Fibroblast of lung (primary cell): ENCODE measurements around the gene PALM. TPM values are rescaled to one million over a fixed set of nuclear protein-coding genes. Genes with fewer than 3 reads are reported as not detected.

ENCODE experiments used
- DNase-seq, 2 donors: peaks; one replicate each; pipeline versions ENCODE4 v3.0.0 to v3.0.0-alpha.2; 2010; ENCODE audit warnings: low read depth in 2 of 2
- H2AFZ ChIP-seq: 2 replicates; pipeline ENCODE4 v1.5.1; 2012; ENCODE audit warnings: low read length, control low read depth, inconsistent platforms
- H3K27ac ChIP-seq: 2 replicates; pipeline ENCODE4 v1.5.1; 2011; ENCODE audit warnings: low read length, control low read depth; ENCODE audit not compliant: insufficient read depth
- H3K27me3 ChIP-seq: 2 replicates; pipeline ENCODE4 v1.5.1; 2011; ENCODE audit warnings: mild to moderate bottlenecking, low read length; ENCODE audit not compliant: control insufficient read depth, insufficient read depth
- H3K36me3 ChIP-seq: 2 replicates; pipeline ENCODE4 v1.5.1; 2011; ENCODE audit warnings: low read length; ENCODE audit not compliant: control insufficient read depth, insufficient read depth
- H3K4me1 ChIP-seq: 2 replicates; pipeline ENCODE4 v1.5.1; 2011; ENCODE audit warnings: low read length; ENCODE audit not compliant: control insufficient read depth, insufficient read depth; ENCODE audit errors: extremely low read depth
- H3K4me2 ChIP-seq: 2 replicates; pipeline ENCODE4 v1.5.1; 2011; ENCODE audit warnings: low read length, control low read depth; ENCODE audit not compliant: insufficient read depth; ENCODE audit errors: extremely low read depth
- H3K4me3 ChIP-seq, 4 experiments: fragments of 200-600 bp in 1 of 4; sonication (generic) in 1 of 4; replicated peaks in 1 of 4; 2 replicates each; pipeline ENCODE4 v1.5.1; 2011 to 2016; ENCODE audit warnings: low read length in 4 of 4, low read depth in 3 of 4, mild to moderate bottlenecking in 3 of 4, control low read depth in 2 of 4, inconsistent platforms in 1 of 4, mixed read lengths in 1 of 4; ENCODE audit not compliant: insufficient read depth in 1 of 4; ENCODE audit errors: control extremely low read depth in 1 of 4
- H3K79me2 ChIP-seq: 2 replicates; pipeline ENCODE4 v1.5.1; 2012; ENCODE audit warnings: mild to moderate bottlenecking, low read length, inconsistent platforms; ENCODE audit not compliant: control insufficient read depth, insufficient read depth
- H3K9ac ChIP-seq: 2 replicates; pipeline ENCODE4 v1.5.1; 2011; ENCODE audit warnings: mild to moderate bottlenecking, low read length, control low read depth; ENCODE audit not compliant: insufficient read depth
- H3K9me3 ChIP-seq: 2 replicates; pipeline ENCODE4 v1.5.1; 2012; ENCODE audit warnings: low read depth, low read length; ENCODE audit not compliant: control insufficient read depth, insufficient read depth
- H4K20me1 ChIP-seq: 2 replicates; pipeline ENCODE4 v1.5.1; 2011; ENCODE audit warnings: low read length; ENCODE audit not compliant: control insufficient read depth, insufficient read depth; ENCODE audit errors: extremely low read depth
- EZH2 ChIP-seq: IDR thresholded peaks from 2 replicates; pipeline ENCODE4 v1.5.1; 2012; ENCODE audit warnings: low read length, control low read depth, mild to moderate bottlenecking; ENCODE audit errors: missing control alignments
- polyA plus RNA-seq, 2 donors: library from polyadenylated mRNA; depleted of rRNA in 1 of 2; stranded (reverse) in 1 of 2; unstranded in 1 of 2; fragments of >200 nt; gene quantifications; 2 replicates each; pipeline ENCODE4 v1.2.1, GENCODE V29; 2011 to 2012; ENCODE audit warnings: missing spikeins in 1 of 2
- total RNA-seq: library from RNA; depleted of rRNA; stranded (reverse); fragments of >200 nt; gene quantifications from 2 replicates; pipeline ENCODE4 v1.2.1, GENCODE V29; 2014
- TF ChIP-seq, protein P1 (sequence below), 2 donors: IDR thresholded peaks in 1 of 2; conservative IDR thresholded peaks in 1 of 2; 1 replicate in 1 of 2; 2 replicates in 1 of 2; pipeline ENCODE4 v1.5.1; 2011 to 2012; ENCODE audit warnings: low read length in 2 of 2, control low read depth in 1 of 2, inconsistent platforms in 1 of 2, low read depth in 1 of 2, mild to moderate bottlenecking in 1 of 2

Gene PALM
- total and polyA plus RNA-seq, 2 donors (not counting 1 experiment from before 2014, with no cell fraction given): 3.2 to 8.3 TPM

DNA sequence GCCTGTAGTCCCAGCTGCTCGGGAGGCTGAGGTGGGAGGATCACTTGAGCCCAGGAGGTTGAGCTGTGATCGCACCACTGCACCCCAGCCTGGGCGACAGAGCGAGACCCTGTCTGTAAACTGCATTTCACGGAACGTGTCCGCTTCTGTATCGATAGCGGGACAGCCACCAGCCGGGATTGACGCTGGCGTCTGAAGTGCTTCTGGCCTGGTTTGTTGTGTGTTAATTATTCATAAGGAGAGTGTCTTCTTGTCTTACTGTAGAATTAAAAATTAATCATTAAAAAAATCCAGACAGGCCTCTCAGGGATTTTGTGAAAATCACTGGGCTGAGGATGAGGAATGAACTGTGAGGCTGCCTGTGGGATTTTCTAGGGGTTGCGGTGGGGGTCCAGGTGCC, 26.0 kb downstream of the PALM start:
- Histone ChIP-seq H3K4me2 (no peak overlapping the region), H3K27ac (no peak overlapping the region), H3K9me3 (no peaks in the 10 kb centered on the region), H3K79me2 (no peaks in the 10 kb centered on the region), H4K20me1 (no peaks in the 10 kb centered on the region), H3K36me3 (no peaks in the 10 kb centered on the region), H3K9ac (no peak overlapping the region), H2AFZ (no peak overlapping the region), H3K4me1 (no peaks in the 10 kb centered on the region), H3K4me3 (no peak overlapping the region), H3K27me3 (no peaks in the 10 kb centered on the region)
- TF ChIP-seq, protein P1, sequence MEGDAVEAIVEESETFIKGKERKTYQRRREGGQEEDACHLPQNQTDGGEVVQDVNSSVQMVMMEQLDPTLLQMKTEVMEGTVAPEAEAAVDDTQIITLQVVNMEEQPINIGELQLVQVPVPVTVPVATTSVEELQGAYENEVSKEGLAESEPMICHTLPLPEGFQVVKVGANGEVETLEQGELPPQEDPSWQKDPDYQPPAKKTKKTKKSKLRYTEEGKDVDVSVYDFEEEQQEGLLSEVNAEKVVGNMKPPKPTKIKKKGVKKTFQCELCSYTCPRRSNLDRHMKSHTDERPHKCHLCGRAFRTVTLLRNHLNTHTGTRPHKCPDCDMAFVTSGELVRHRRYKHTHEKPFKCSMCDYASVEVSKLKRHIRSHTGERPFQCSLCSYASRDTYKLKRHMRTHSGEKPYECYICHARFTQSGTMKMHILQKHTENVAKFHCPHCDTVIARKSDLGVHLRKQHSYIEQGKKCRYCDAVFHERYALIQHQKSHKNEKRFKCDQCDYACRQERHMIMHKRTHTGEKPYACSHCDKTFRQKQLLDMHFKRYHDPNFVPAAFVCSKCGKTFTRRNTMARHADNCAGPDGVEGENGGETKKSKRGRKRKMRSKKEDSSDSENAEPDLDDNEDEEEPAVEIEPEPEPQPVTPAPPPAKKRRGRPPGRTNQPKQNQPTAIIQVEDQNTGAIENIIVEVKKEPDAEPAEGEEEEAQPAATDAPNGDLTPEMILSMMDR (conservative IDR thresholded peaks at IDR 0.05 in 1 of 2, IDR thresholded peaks at IDR 0.05 in 1 of 2; ENCODE audit: low read depth in 1 of 2, low read length in 2 of 2): no peak
- TF ChIP-seq EZH2: no peak
- no peak for DNase-seq

DNA sequence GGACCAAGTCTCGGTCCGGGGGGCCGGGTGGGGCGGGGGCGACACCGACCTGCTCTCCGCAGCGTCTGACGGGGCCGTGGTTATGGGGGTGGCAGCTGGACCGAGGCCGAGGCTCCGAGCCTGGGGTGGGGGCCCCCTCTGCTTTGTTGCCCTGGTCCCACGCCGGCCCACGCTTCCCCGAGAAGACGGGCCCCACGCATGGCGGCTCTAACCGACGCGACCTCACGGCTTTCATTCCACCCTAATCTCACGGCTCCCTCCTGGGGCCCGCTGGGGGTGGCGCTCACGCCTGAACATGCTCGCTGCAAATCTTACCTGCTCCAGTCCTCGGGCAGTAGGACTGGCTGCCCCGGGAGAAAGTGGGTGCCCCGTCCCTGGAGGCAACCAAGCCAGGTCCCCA, 27.4 kb downstream of the PALM start:
- no peak overlapping the region for H3K9ac ChIP-seq
- no peaks in the 10 kb centered on the region for H3K4me1 ChIP-seq
- H3K36me3 ChIP-seq: no peaks in the 10 kb centered on the region
- no peak overlapping the region for H3K4me2 ChIP-seq
- no peak overlapping the region for H3K27ac ChIP-seq
- H3K27me3 ChIP-seq: no peaks in the 10 kb centered on the region
- no peak for DNase-seq
- H3K9me3 ChIP-seq: no peaks in the 10 kb centered on the region
- no peak overlapping the region for H2AFZ ChIP-seq
- H4K20me1 ChIP-seq: no peaks in the 10 kb centered on the region
- H3K79me2 ChIP-seq: no peaks in the 10 kb centered on the region
- no peak for TF ChIP-seq EZH2
- TF ChIP-seq, protein P1 (conservative IDR thresholded peaks at IDR 0.05 in 1 of 2, IDR thresholded peaks at IDR 0.05 in 1 of 2; ENCODE audit: low read depth in 1 of 2, low read length in 2 of 2): no peak
- H3K4me3 ChIP-seq: no peak overlapping the region

DNA sequence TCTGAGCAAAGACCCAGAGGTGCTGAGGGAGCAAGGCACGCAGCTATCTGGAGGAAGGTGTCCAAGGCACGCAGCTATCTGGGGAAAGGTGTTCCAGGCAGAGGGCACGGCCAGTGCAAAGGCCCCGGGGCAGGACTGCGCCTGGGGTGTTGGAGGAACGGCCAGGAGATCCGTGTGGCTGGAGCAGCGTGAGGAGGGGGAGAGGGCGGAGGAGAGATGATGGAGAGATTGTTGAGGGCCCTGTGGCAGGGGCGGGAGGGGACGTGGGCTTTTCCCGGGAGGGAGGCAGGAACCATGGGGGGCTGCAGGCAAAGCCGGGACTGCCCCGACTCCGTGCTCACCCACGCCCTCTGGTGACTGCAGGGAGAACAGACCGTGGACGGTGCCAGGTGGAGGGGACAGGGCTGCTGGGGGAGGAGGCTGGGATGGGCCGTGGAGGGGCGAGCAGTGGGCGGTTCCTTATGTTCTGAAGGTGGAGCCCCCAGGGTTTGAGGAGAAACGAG, 28.9 kb downstream of the PALM start:
- H3K79me2 ChIP-seq: no peaks in the 10 kb centered on the region
- H3K4me3 ChIP-seq: no peak overlapping the region
- H3K4me1 ChIP-seq: no peaks in the 10 kb centered on the region
- H3K27ac ChIP-seq: no peak overlapping the region
- no peaks in the 10 kb centered on the region for H3K9me3 ChIP-seq
- no peak for TF ChIP-seq EZH2
- TF ChIP-seq, protein P1 (conservative IDR thresholded peaks at IDR 0.05 in 1 of 2, IDR thresholded peaks at IDR 0.05 in 1 of 2; ENCODE audit: low read depth in 1 of 2, low read length in 2 of 2): peak; percentile 41 to 62
- no peaks in the 10 kb centered on the region for H4K20me1 ChIP-seq
- no peaks in the 10 kb centered on the region for H3K36me3 ChIP-seq
- no peak overlapping the region for H3K9ac ChIP-seq
- DNase-seq: peak; percentile 15 to 16
- H3K4me2 ChIP-seq: no peak overlapping the region
- H2AFZ ChIP-seq: no peak overlapping the region
- H3K27me3 ChIP-seq: no peaks in the 10 kb centered on the region
